Left renal cortex interstitium (tissue), 4 donors: ENCODE measurements around the gene VIPR2. TPM values are rescaled to one million over a fixed set of nuclear protein-coding genes. Genes with fewer than 3 reads are reported as not detected.
"Not testable (repeated sequence)": the region's sequence is repeated elsewhere in the genome, so short reads cannot be mapped to it uniquely, and the experiment has no call there.

ENCODE experiments used
- DNase-seq, 4 donors: peaks; one replicate each; pipeline ENCODE4 v3.0.0-alpha.2; 2013; ENCODE audit warnings: low read depth in 4 of 4, low spot score in 2 of 4, missing footprints in 1 of 4
- polyA plus RNA-seq, 4 donors: library from polyadenylated mRNA; unstranded; fragments of 120-200 nt; gene quantifications; one replicate each; pipeline ENCODE4 v1.2.1, GENCODE V29; 2013; ENCODE audit not compliant: insufficient read length in 4 of 4

The VIPR2 gene
- polyA plus RNA-seq, 4 donors = 2.5 to 3.8 (median 3.7) TPM

- DNase-seq = no peak
Measured at GRCh38 chr7:159000070-159000469, 144.6 kb downstream of the VIPR2 start.

DNA sequence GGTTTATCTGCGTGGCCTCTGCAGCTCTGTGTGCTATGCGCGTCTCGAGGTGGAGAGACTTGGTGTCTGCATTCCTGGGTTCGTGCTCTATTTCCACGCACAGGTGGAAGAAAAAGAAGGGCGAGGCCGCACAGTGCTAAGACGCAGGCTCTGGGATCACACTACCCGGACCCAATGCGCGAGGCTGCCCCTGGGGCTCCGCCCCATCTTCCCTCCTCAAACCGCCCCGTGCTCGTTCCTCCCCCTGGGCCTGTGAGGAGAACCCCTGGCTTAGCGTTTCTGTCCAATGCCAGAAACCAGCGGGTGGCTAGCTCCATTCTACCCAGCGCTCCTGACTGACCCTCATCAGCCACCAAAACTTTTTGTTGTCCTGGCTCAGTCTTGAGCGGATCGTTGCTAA is 145.2 kb downstream of the VIPR2 start:
- no peak for DNase-seq

- not testable (repeated sequence) for DNase-seq
Measured at GRCh38 chr7:158998261-158998660, 146.4 kb downstream of the VIPR2 start.

GRCh38 chr7:158997471-158997870 is 147.2 kb downstream of the VIPR2 start:
- DNase-seq = no peak

DNA sequence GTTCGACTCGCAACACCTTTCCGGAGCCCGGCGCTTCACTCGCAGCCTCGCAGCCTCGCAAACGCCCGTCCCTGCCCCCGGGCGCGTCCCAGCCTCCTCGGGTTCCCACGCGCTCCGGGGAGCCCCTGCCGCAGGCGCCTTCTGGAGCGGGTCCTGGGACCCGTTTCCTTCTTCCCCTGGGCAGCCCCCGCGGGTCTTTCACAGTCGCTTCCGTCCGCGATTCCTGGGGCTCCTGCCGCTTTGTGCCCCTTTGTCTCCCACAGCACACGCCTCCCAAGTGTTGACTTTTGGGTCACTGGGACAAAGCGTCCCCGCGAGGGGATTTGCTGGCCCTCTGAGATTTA is 147.6 kb downstream of the VIPR2 start:
- DNase-seq = no peak

DNA sequence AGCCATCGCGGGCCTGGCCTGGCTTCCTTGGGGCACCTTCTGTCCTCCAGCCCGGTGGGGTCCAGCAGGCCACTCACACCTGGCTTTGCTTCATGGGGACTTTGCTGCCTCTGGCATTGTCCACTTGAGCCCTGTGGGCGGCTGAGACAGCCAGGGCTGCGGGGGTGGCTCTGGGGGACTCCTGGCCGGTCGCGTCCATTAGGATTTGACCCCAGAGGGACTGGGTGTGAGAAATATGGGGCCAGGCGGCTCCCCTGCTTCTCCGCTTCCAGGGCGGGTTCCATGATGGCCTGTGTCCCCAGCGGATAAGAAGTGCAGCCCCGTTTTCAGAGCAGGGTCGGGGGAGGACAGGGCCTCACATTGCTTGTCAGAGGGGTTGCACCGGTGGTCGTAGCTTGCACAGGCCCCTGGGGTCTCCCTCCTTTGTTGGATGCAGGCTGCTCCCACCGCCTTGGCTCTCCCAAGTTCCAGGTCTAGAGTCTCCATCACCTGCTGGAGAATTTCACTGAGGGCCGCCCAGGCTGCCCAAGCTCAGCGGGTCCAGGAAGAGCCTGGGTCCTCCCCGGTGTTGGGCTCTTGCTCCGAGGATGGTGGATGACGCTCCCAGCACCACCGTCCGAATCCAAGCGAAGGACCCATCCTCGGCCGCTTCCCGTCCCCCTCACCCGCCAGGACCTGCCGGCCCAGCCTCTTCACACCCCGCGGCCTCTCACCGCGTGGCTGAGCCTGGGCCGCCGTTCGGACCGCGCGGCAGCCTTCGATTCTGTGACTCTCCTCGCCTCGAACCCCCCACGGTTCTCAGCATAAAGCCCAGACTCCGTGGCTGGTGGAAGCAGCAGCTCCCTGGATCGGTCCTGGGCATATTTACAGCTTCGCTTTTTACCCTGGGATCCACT is 148.2 kb downstream of the VIPR2 start:
- no peak for DNase-seq

DNA sequence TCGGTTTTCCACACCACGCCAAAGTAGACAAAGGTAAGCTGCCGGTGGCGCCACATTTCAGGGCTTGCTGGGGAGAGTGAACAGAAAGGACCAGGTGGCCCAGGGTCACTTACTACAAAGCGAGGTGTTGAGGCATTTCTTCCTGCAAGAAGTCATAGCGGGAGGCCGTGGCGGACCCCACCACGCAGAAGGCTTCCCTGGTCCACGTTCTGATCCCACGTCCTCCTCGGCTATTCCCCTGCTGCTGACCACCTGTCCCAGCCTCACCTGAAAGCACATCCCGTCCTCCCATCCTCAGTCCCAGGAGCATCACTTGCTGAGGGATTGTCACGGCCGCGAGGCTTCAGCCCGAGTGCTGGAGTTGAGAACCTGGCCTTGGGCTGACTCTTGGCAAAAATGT is 149.2 kb downstream of the VIPR2 start:
- no peak for DNase-seq

DNA sequence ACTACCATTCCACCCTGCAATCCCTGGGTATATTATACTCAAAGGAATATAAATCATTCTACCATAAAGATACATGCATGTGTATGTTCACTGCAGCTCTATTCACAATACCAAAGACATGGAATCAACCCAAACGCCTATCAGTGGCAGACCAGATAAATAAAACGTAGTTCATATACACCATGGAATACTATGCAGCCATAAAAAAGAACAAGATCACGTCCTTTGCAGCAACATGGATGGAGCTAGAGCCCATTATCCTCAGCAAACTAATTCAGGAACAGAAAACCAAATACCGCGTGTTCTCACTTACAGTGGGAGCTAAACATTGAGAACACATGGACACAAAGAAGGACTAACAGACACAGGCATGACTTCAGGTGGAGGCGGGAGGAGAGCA is 150.0 kb downstream of the VIPR2 start:
- DNase-seq = no peak

GRCh38 chr7:158993591-158993990 is 151.1 kb downstream of the VIPR2 start:
- DNase-seq = no peak

GRCh38 chr7:158992759-158993158 is 151.9 kb downstream of the VIPR2 start:
- no peak for DNase-seq

GRCh38 chr7:158991824-158992621 is 152.6 kb downstream of the VIPR2 start:
- DNase-seq = no peak

DNA sequence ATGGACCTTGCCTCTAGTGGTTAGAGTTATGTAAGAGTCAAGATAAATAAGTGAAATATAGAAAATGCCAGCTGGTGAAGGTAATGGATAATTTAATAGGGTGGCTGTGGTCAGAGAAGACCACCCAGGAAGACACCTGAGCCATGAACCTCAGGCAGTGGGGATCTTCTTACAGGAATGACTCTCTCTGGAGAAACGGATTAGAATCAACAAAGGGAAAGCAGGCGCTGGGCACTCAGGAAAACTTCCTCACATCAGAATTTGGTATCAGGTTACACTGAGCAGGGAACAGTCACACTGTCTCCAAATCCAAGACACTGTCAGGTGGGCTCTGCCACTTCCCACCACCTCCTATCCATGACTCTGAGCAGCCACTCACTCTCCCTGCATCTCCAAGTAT is 155.7 kb downstream of the VIPR2 start:
- DNase-seq = no peak

GRCh38 chr7:158988302-158988862 is 156.3 kb downstream of the VIPR2 start:
- DNase-seq = no peak

DNA sequence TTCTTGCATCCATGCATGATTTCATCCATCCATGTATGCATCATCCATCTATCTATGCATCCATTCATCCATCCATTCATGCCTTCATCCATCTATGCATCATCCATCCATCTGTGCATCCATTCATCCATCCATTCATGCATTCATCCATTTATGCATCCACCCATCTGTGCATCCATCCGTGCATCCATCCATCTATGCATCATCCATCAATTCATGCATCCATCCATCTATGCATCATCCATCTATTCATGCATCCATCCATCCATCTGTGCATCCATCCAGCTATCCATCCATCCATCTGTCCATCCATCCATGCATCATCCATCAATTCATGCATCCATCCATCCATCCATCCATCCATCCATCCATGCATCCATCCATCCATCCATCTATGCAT is 157.0 kb downstream of the VIPR2 start:
- no peak for DNase-seq

- DNase-seq = no peak
Measured at GRCh38 chr7:158985583-158985982, 159.1 kb downstream of the VIPR2 start.

GRCh38 chr7:158984007-158984406 is 160.7 kb downstream of the VIPR2 start:
- not testable (repeated sequence) for DNase-seq

GRCh38 chr7:158982080-158982479 is 162.6 kb downstream of the VIPR2 start:
- DNase-seq = not testable (repeated sequence)

GRCh38 chr7:158979635-158980351 is 164.9 kb downstream of the VIPR2 start:
- no peak for DNase-seq

GRCh38 chr7:158979023-158979529 is 165.6 kb downstream of the VIPR2 start:
- no peak for DNase-seq
